Measurements from ENCODE around the gene TMEM184B.

The TMEM184B gene

GRCh38 chr22:38272373-38273134 lies at the start of gene TMEM184B:
Gene TMEM184B (minus strand): TSS chr22:38273010. CDS start chr22:38247961, 25,049 bp downstream.
- peak; percentile 97 for ATAC-seq

- ATAC-seq: no peak
These were observed 48.0 kb upstream of the TMEM184B start for GRCh38 chr22:38320605-38321402.

GRCh38 chr22:38318792-38319773 lies 46.3 kb upstream of the TMEM184B start:
- no peak for ATAC-seq

GRCh38 chr22:38317995-38318715 lies 45.3 kb upstream of the TMEM184B start:
- ATAC-seq: no peak

- peak; percentile 67 to 74 for ATAC-seq
These were observed 44.5 kb upstream of the TMEM184B start, which contains the start of gene CSNK1E for GRCh38 chr22:38317122-38317994. Gene CSNK1E (minus strand): TSS chr22:38317433. CDS start chr22:38314157, 3,276 bp downstream.

GRCh38 chr22:38316364-38317121 lies 43.7 kb upstream of the TMEM184B start:
- ATAC-seq: peak; percentile 58 to 59

- ATAC-seq: no peak
These were observed 43.1 kb upstream of the TMEM184B start for GRCh38 chr22:38315823-38316363.

GRCh38 chr22:38314933-38315822 lies 42.4 kb upstream of the TMEM184B start:
- ATAC-seq: no peak

GRCh38 chr22:38314051-38314932 lies 41.5 kb upstream of the TMEM184B start:
- ATAC-seq: no peak

- ATAC-seq: no peak
These were observed 40.7 kb upstream of the TMEM184B start for GRCh38 chr22:38313384-38313955.

GRCh38 chr22:38312261-38312800 lies 39.5 kb upstream of the TMEM184B start:
- no peak for ATAC-seq

- ATAC-seq: no peak
These were observed 38.5 kb upstream of the TMEM184B start for GRCh38 chr22:38311323-38311620.

GRCh38 chr22:38310518-38311322 lies 37.9 kb upstream of the TMEM184B start:
- no peak for ATAC-seq

GRCh38 chr22:38309614-38310517 lies 37.1 kb upstream of the TMEM184B start:
- no peak for ATAC-seq
